Stimulated activated CD8-positive, alpha-beta memory T cell treated with anti-CD3 and anti-CD28 coated beads, Interleukin-15, amount 100 ng/mL, for 1 hour (primary cell): Measurements from ENCODE around the gene IL17D.
"Not testable (repeated sequence)": the region's sequence is repeated elsewhere in the genome, so short reads cannot be mapped to it uniquely, and the experiment has no call there.

Experiments
- DNase-seq: peaks from one replicate; pipeline ENCODE4 v3.0.0-alpha.2; 2020; ENCODE audit warnings: low read depth

Gene IL17D, protein sequence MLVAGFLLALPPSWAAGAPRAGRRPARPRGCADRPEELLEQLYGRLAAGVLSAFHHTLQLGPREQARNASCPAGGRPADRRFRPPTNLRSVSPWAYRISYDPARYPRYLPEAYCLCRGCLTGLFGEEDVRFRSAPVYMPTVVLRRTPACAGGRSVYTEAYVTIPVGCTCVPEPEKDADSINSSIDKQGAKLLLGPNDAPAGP

GRCh38 chr13:20702915-20703779 lies at the start of gene IL17D:
Gene IL17D, plus strand, starts transcription at chr13:20703699. Its CDS starts 303 bp downstream, at chr13:20704002.
- DNase-seq: peak; percentile 5

- no peak for DNase-seq
Observed at GRCh38 chr13:20654156-20654555, 49.3 kb upstream of the IL17D start.

DNA sequence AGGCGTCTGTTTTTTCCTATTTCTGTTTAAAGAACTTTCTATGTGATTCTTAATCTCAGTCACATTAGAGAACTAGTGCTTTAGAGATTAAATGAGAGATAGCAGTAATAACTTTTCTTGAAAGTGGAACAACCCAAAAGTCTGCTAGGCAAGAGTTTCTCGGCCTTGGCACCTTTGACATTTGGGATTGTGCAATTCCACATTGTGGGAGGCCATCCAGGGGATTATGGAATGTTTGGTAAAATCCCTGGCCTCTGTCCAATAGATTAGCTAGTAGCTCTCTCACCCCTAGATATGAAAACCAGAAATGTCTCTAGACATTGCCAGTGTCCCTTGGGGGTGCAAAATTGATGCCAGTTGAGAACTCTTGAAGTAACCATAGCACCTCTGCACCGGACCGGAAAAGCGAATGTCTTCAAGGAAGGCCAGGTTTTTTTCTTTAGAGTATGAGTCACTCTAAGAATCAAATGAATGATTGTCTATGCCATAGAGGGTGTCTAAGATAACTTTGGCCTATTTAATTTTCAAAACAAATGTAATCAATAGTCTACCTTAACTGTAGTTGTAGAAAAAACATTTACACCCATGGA lies 45.0 kb upstream of the IL17D start:
- no peak for DNase-seq

DNA sequence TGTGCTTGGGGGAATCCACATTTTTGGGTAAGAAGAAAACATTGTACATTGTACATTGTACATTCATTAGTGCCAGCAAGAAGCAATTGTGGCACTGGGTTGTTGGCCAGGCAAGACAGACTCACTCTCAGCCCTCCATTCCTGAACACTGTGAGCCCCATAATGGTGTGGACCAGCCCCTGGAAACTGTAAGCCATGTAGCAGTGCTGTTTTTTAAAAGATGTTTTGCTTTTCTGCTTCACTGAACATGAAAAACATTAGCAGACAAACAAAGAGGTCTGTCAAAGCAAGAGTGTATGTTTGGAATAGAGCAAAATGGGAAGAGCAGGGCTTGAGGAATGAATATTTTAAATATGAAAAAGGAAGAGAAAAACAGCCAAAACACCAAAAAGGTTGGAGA lies 39.1 kb upstream of the IL17D start:
- no peak for DNase-seq

DNA sequence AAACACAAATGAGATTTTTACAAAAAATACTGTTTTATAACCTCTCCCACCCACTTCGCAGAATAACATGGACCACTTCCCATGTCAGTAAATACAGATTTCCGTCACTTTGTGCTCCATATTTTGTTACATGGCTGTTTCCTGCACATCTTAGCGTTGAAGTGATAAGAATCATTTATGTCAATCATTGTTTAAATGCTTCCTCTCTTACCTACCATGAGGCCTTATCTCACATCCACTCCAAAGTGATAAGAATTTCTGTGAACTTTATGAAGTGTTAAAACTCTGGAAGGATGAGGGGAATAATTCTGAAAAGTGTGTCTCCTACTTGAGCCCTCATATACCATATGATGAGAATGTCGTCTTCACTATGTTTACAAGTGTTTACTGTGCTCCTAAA lies 36.6 kb upstream of the IL17D start:
- DNase-seq: no peak

GRCh38 chr13:20667857-20668437 lies 35.6 kb upstream of the IL17D start:
- no peak for DNase-seq

DNA sequence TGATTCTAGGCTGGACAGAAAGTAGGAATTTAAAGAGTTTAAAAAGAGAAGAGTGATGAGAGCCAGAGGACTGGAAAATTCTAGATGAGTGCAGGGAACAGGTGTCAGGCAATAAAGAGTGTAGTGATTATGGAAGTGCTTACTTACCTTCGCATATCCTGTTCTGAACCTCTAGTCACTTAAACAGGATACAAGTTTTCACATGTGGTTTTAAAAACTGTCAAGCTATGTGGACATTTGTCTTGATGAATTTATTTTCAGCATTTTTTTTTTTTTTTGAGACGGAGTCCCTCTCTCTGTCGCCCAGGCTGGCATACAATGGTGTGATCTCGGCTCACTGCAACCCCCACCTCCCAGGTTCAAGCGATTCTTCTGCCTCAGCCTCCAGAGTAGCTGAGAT lies 34.3 kb upstream of the IL17D start:
- no peak for DNase-seq

GRCh38 chr13:20671789-20672188 lies 31.7 kb upstream of the IL17D start:
- no peak for DNase-seq

DNA sequence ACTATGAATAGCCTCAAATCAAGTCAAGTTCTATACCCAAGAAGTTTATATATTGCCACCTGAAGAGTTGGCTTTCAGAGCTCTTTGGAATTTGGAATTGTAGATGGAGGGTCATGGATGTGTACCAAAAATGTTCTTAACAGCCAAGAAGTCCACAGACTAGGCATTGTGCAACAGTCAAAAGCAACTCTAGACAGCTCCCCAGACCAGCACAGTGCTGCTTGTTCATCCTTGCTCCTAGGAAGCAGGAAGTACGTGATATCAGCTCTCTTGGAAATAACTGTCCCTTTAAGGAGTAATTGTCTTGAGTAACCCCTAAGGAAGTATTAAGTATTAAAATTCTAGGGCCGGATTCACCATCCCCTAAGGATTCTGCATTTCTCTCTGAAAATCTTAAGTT lies 30.7 kb upstream of the IL17D start:
- no peak for DNase-seq

- no peak for DNase-seq
Observed at GRCh38 chr13:20673715-20674114, 29.8 kb upstream of the IL17D start.

GRCh38 chr13:20676213-20676612 lies 27.3 kb upstream of the IL17D start:
- DNase-seq: no peak

GRCh38 chr13:20678606-20679005 lies 24.9 kb upstream of the IL17D start:
- DNase-seq: not testable (repeated sequence)

- no peak for DNase-seq
Observed at GRCh38 chr13:20679879-20680278, 23.6 kb upstream of the IL17D start.

DNA sequence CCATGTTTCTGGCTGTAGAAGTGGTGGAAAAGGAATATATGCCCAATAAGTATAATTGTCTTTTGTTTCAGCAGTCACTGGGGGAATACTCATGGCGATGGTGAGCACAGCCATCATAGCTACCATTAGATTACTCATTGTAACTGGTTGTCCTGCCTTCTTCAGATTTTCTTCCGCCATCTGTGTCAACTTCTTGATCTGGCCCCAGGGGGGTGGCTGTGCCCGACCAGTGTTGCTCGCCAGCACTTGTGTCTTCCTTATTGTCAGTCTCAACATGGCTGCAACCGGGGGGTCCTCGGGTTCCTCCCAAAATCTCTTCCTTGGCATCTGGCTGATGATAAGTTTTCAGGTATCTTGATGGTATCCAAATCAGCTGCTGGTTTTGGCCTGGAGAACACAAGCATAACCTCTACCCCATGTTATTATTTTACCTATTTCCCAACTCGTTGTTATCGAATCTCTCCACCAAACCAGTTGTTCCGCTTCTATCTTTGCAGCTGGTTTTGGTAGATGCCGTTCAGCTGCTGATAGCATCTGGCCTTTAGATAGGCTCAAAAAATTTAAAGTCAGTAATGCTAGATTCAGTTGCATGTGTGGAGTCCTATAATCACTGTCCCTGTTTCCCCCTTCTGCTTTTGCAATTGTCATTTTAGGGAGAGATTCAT lies 23.0 kb upstream of the IL17D start:
- DNase-seq: no peak

GRCh38 chr13:20681481-20681880 lies 22.0 kb upstream of the IL17D start:
- not testable (repeated sequence) for DNase-seq

GRCh38 chr13:20682061-20682460 lies 21.4 kb upstream of the IL17D start:
- no peak for DNase-seq

- no peak for DNase-seq
Observed at GRCh38 chr13:20684041-20684440, 19.5 kb upstream of the IL17D start.

GRCh38 chr13:20684546-20684945 lies 19.0 kb upstream of the IL17D start:
- no peak for DNase-seq

- no peak for DNase-seq
Observed at GRCh38 chr13:20685092-20685491, 18.4 kb upstream of the IL17D start.

DNA sequence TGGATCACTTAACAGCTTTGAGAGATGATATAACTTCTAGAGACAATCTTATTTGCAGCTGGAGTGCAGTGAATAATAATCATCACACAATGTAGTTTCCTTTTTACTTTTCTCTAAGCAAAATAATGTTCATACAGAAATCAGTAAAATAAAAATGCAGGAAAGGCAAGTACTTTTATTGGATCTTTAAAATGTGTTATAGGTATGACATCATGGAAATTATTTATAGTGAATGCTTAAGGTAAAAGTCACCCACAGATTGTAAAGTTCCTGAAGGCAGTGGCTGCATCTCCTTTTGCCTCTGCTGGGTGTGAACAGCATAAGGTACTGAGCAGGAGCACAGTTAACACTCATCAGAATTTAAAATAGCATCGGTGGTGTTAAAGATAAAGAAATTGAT lies 17.3 kb upstream of the IL17D start:
- no peak for DNase-seq

- no peak for DNase-seq
Observed at GRCh38 chr13:20686863-20687579, 16.5 kb upstream of the IL17D start.

GRCh38 chr13:20689291-20689690 lies 14.2 kb upstream of the IL17D start:
- DNase-seq: no peak
